H1 (cell line): ENCODE measurements around the gene ANKS1A. TPM values are rescaled to one million over a fixed set of nuclear protein-coding genes. Genes with fewer than 3 reads are reported as not detected.

ENCODE experiments used
- ASH2L ChIP-seq: fragments of 200-600, 300-600 bp; sonication (generic); IDR thresholded peaks from one replicate; pipeline ENCODE4 v1.7.1; 2017; ENCODE audit warnings: low read length
- ATF3 ChIP-seq: IDR thresholded peaks from 2 replicates; pipeline ENCODE4 v1.6.1; 2011; ENCODE audit warnings: low read depth, mild to moderate bottlenecking, low read length; ENCODE audit not compliant: insufficient read depth
- BCL11A ChIP-seq, 2 experiments: IDR thresholded peaks; one replicate each; pipeline ENCODE4 v1.6.1; 2011; ENCODE audit warnings: low read depth in 2 of 2, low read length in 2 of 2, mild to moderate bottlenecking in 2 of 2
- CEBPB ChIP-seq: IDR thresholded peaks from 2 replicates; pipeline ENCODE4 v1.6.1; 2012; ENCODE audit warnings: low read depth, low read length
- CREB1 ChIP-seq: IDR thresholded peaks from 2 replicates; pipeline ENCODE4 v1.6.1; 2012; ENCODE audit warnings: inconsistent platforms
- CTBP2 ChIP-seq: IDR thresholded peaks from 2 replicates; pipeline ENCODE4 v1.7.0; 2011; ENCODE audit warnings: borderline replicate concordance, mild to moderate bottlenecking, moderate library complexity, mixed read lengths, low read length; ENCODE audit not compliant: insufficient read depth, insufficient read length
- EZH2 ChIP-seq: fragments of 200-600 bp; sonication (generic); IDR thresholded peaks from 2 replicates; pipeline ENCODE4 v1.7.1; 2012; ENCODE audit warnings: low read depth, mild to moderate bottlenecking, moderate library complexity, low read length, inconsistent platforms; ENCODE audit not compliant: severe bottlenecking
- FOSL1 ChIP-seq: IDR thresholded peaks from 2 replicates; pipeline ENCODE4 v1.6.1; 2011; ENCODE audit warnings: mild to moderate bottlenecking, low read depth, low read length, moderate library complexity; ENCODE audit not compliant: insufficient read depth
- GTF2F1 ChIP-seq: IDR thresholded peaks from 2 replicates; pipeline ENCODE4 v1.6.1; 2012; ENCODE audit warnings: low read depth, low read length, improper control_type of control experiment, borderline replicate concordance
- JUND ChIP-seq: IDR thresholded peaks from 2 replicates; pipeline ENCODE4 v1.6.1; 2011; ENCODE audit warnings: mild to moderate bottlenecking, improper control_type of control experiment, low read length
- KDM5A ChIP-seq: fragments of 200-600 bp; IDR thresholded peaks from 2 replicates; pipeline ENCODE4 v1.7.1; 2012; ENCODE audit warnings: mild to moderate bottlenecking, low read length, inconsistent platforms, mixed read lengths
- MAFK ChIP-seq: IDR thresholded peaks from 2 replicates; pipeline ENCODE4 v1.6.1; 2012; ENCODE audit warnings: low read depth, mild to moderate bottlenecking, improper control_type of control experiment, low read length
- NANOG ChIP-seq: IDR thresholded peaks from 2 replicates; pipeline ENCODE4 v1.6.1; 2011; ENCODE audit warnings: low read length, low read depth, mild to moderate bottlenecking, inconsistent platforms; ENCODE audit not compliant: insufficient read depth, poor library complexity, severe bottlenecking
- POLR2A ChIP-seq, 2 experiments: IDR thresholded peaks; 1 replicate in 1 of 2; 2 replicates in 1 of 2; pipeline ENCODE4 v1.6.1; 2011; ENCODE audit warnings: low read depth in 2 of 2, low read length in 2 of 2, mild to moderate bottlenecking in 2 of 2; ENCODE audit errors: control extremely low read depth in 1 of 2
- RAD21 ChIP-seq, 2 experiments: IDR thresholded peaks in 1 of 2; conservative IDR thresholded peaks in 1 of 2; 2 replicates each; pipeline ENCODE4 v1.6.1; 2011; ENCODE audit warnings: low read depth in 2 of 2, low read length in 2 of 2, improper control_type of control experiment in 1 of 2, inconsistent platforms in 1 of 2, mild to moderate bottlenecking in 1 of 2, moderate library complexity in 1 of 2
- SAP30 ChIP-seq: fragments of 300-600 bp; sonication (generic); IDR thresholded peaks from 2 replicates; pipeline ENCODE4 v1.7.1; 2012; ENCODE audit warnings: low read length, moderate library complexity, mild to moderate bottlenecking, inconsistent platforms; ENCODE audit not compliant: insufficient read depth, insufficient replicate concordance
- SIX5 ChIP-seq: IDR thresholded peaks from 2 replicates; pipeline ENCODE4 v1.6.1; 2011; ENCODE audit warnings: mild to moderate bottlenecking, low read depth, low read length
- SP2 ChIP-seq: IDR thresholded peaks from 2 replicates; pipeline ENCODE4 v1.6.1; 2012; ENCODE audit warnings: mild to moderate bottlenecking, low read length, inconsistent platforms
- SP4 ChIP-seq: IDR thresholded peaks from 2 replicates; pipeline ENCODE4 v1.6.1; 2012; ENCODE audit warnings: low read length, inconsistent platforms
- SRF ChIP-seq: IDR thresholded peaks from 2 replicates; pipeline ENCODE4 v1.6.1; 2011; ENCODE audit warnings: mild to moderate bottlenecking, low read depth, low read length, moderate library complexity
- TCF12 ChIP-seq: IDR thresholded peaks from 2 replicates; pipeline ENCODE4 v1.6.1; 2011; ENCODE audit warnings: low read depth, mild to moderate bottlenecking, low read length
- YY1 ChIP-seq: IDR thresholded peaks from 2 replicates; pipeline ENCODE4 v1.6.1; 2011; ENCODE audit warnings: low read depth, mild to moderate bottlenecking, low read length
- ZNF274 ChIP-seq: IDR thresholded peaks from 2 replicates; pipeline ENCODE4 v1.7.0; 2012; ENCODE audit warnings: low read length, borderline replicate concordance; ENCODE audit errors: extremely low read depth
- polyA plus RNA-seq, 7 experiments: library from polyadenylated mRNA; depleted of rRNA in 3 of 7; stranded (reverse) in 5 of 7; unstranded in 2 of 7; fragments of >200 nt in 5 of 7; fragments of 200-250 nt in 2 of 7; gene quantifications; 1 replicate in 5 of 7; 2 replicates in 1 of 7; 4 replicates in 1 of 7; pipeline versions ENCODE4 v1.2.1 to v1.2.3, GENCODE V29; 2011 to 2013; ENCODE audit warnings: missing spikeins in 2 of 7, mixed read lengths in 2 of 7
- total RNA-seq: library from RNA; stranded (reverse); fragmentation: NEBNext Ultra II Directional; extraction: Animal tissue kit (Norgen Biotek cat#: 25700); gene quantifications from 2 replicates; pipeline ENCODE4 v1.2.1, GENCODE V29; 2021
- TF ChIP-seq, protein P1 (sequence below): IDR thresholded peaks from 2 replicates; pipeline ENCODE4 v1.6.1; 2012; ENCODE audit warnings: inconsistent platforms

Gene ANKS1A
- total and polyA plus RNA-seq, 2 of the 8 experiments (the other 6 are each of a cell fraction or from before 2014, with no cell fraction given) = 9.8 to 30.9 TPM

GRCh38 chr6:34887753-34888513 is 1.1 kb upstream of the ANKS1A start, which contains the start of gene TAF11 (continued):
- TF ChIP-seq EZH2 (no peak), SRF (peak; percentile 74), POLR2A (IDR thresholded peaks at IDR 0.05; ENCODE audit: control extremely low read depth in 1 of 2, low read depth in 2 of 2, low read length in 2 of 2) (peak; percentile 95 to 96), NANOG (no peak), CEBPB (no peak), ATF3 (peak; percentile 76), MAFK (no peak), SP2 (no peak), SP4 (0 out of 2 replicates have a peak, but pooled peaks have one; percentile 39), JUND (peak; percentile 87; the same call in 1 of the 2 replicates), SIX5 (peak; percentile 16; the same call in 1 of the 2 replicates), CREB1 (peak; percentile 99), BCL11A (IDR thresholded peaks at IDR 0.05; ENCODE audit: low read depth in 2 of 2, low read length in 2 of 2) (no peak), ZNF274 (no peak), FOSL1 (no peak), RAD21 (IDR thresholded peaks at IDR 0.05 in 1 of 2, conservative IDR thresholded peaks at IDR 0.05 in 1 of 2; ENCODE audit: low read depth in 2 of 2, low read length in 2 of 2) (no peak; a peak in 1 of 4 replicates), ASH2L (peak; percentile 98), CTBP2 (no peak), GTF2F1 (peak; percentile 90), SAP30 (no peak), YY1 (peak; percentile 85), TCF12 (no peak), KDM5A (peak; percentile 89)
- TF ChIP-seq, protein P1, sequence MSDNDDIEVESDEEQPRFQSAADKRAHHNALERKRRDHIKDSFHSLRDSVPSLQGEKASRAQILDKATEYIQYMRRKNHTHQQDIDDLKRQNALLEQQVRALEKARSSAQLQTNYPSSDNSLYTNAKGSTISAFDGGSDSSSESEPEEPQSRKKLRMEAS = peak; percentile 40; the same call in 1 of the 2 replicates
